Testis (tissue), 2 donors: Measurements from ENCODE around the gene GPR137.

Source experiments
- CTCF ChIP-seq, 3 experiments: fragments of 450-650 bp in 2 of 3; fragments of 200-600 bp in 1 of 3; sonication (generic) in 1 of 3; IDR thresholded peaks; one replicate each; pipeline ENCODE4 v1.5.1; 2016 to 2019; ENCODE audit warnings: antibody characterized with exemption in 3 of 3, mild to moderate bottlenecking in 2 of 3, moderate library complexity in 1 of 3
- POLR2A ChIP-seq: fragments of 450-650 bp; IDR thresholded peaks from one replicate; pipeline ENCODE4 v1.6.1; 2017; ENCODE audit warnings: antibody characterized with exemption, mild to moderate bottlenecking, moderate library complexity

- TF ChIP-seq CTCF (IDR thresholded peaks at IDR 0.05) (no peak), POLR2A (no peak)
Measured at GRCh38 chr11:64258356-64258755, 27.3 kb upstream of the GPR137 start.
